HG03139 (cell line): ENCODE results near the gene TMEM30A.

Experiments
- ATAC-seq: cut with Tn5 transposase; IDR thresholded peaks from one replicate; pipeline ENCODE4 v1.9.1; 2021; ENCODE audit not compliant: unreplicated experiment

TMEM30A gene

DNA sequence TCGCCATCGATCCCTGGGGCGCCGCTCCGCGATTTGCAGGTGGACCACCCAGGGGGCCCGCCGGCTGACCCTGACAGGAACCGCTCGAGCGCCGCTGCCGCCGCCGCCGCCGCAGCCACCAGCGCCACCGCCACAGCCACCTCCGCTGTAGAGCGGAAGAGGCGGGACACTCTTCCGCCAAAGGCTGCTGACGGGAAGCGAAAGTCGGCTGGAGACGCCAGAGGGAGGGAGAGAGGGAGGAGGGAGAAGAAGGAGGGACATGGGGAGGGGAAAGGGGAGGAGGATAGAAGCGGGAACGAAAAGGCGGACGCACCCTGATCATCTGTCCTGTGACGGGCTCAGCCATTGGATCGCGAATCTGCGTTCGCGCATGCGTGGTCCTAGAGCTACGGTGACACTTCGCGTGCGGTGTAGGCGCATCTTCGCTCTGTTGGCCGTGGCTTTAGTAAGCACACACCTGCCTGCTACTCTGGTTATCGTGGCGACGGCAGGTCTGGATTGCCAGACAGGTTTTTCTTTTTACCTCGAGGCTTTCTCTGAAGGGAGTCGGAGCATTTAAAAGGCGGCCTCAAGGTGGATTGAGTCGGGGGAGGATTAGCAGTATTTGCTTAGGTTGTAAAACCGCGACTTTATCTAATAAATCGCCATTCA, at the start of gene TMEM30A:
Gene TMEM30A (minus strand): TSS at position 161 of the 651 bp plus-strand sequence. CDS start 154 bp downstream, at position 7.
- ATAC-seq: peak; percentile 92

GRCh38 chr6:75333676-75334200, 49.1 kb upstream of the TMEM30A start:
- ATAC-seq: no peak

DNA sequence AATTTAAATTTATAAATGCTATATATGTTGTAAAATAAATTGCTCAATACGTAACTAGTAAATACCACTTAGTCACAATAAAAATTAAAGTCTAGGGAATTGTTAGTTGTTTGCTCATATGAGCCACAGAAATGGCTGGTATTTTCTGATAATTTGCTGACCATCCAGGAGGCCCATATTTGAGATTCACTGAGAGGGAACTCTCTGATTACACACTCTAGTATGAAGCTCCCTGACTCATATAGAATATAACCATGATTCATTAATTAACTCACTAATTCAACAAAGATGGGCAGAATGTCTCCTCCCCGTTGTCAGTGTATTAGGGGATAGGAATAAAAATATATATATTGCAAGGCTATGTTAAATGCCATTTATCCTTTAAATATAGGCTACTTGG, 46.6 kb upstream of the TMEM30A start:
- ATAC-seq: no peak

DNA sequence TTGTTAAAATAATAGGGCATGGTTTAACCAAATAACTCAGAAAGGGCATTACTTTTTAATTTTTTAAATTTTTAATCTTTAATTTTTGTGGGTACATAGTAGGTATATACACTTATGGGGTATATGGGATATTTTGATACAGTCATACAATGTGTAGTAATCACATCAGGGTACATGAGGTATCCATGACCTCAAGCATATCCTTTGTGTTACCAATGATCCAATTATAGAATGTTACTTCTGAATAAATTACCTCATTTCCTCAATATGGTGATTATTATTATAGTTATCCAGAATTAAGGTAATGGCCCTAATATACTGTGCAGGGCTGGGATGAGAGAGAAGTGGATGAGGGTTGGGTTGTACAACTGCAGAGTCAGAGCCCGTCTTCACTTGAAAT, 45.1 kb upstream of the TMEM30A start:
- ATAC-seq: no peak

DNA sequence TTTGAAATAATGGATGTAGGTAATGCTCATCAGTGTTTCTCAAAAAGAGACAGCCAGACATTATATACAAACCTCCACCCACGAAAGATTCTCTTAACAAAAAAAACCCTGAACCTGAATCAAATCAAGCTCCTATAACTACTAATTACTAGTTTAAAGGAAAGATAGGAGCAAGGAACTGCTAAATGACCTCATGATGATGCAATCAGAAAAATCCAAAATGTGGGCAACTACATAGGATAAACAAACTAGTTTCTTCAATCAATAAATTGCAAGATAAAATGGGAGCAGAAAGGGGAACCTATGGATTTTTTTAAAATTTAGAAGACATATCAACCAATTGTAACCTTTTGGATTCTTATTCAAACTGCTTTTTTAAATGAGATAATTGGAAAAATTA, 43.2 kb upstream of the TMEM30A start:
- no peak for ATAC-seq

GRCh38 chr6:75326557-75327258, 42.1 kb upstream of the TMEM30A start:
- ATAC-seq: no peak

DNA sequence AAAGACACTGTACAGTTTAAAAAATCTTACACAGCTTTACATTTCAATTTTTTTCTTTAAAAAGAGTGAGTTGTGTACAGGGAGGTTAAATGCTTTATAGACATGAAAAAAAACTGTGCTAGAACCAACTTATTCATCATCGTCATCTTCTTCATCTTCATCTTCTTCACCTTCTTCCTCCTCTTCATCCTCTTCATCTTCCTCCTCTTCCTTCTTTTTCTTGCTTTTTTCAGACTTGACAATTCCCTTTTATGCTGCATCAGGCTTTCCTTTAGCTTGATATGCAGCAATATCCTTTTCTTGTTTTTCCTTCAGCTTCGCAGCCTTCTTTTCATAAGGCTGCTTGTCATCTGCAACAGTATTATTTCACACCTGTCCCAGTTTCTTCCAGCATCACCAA, 34.3 kb upstream of the TMEM30A start:
- ATAC-seq: no peak

DNA sequence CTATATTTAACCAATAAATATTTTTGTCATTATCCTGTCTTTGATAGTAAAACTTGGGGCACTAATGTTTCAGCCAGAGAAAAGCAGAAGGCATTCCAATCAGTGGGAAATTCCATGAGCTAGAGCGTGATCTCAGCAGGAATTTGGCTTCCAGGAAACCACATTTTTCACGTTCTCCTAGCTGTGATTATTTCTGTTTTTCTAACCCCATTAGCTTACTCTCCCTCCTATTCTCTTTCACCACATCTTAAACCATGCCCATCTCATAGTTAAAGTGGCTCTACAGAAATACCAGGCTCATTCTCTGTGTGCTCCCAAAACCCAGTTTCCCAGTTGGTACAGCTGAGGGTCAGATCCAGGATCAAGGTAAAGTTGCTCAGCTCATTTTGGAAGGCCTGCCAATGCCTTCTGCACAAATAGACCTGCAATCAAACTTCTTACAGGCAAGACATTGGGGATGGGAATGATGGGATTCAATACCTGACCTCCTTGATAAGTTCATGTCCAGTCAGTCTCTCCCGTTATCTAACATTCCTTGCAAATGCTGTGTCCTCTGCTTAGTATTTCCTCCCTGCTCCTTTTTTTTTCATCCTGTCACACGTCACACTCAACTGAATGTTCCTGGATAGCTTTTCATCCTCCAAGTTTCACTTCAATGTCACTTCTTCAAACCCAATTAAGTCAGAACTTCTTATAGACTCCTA, 33.1 kb upstream of the TMEM30A start:
- ATAC-seq: no peak

GRCh38 chr6:75315978-75316377, 31.4 kb upstream of the TMEM30A start:
- no peak for ATAC-seq

GRCh38 chr6:75308250-75308988, 23.8 kb upstream of the TMEM30A start:
- no peak for ATAC-seq

- no peak for ATAC-seq
Measured at GRCh38 chr6:75307364-75308004, 22.9 kb upstream of the TMEM30A start.

DNA sequence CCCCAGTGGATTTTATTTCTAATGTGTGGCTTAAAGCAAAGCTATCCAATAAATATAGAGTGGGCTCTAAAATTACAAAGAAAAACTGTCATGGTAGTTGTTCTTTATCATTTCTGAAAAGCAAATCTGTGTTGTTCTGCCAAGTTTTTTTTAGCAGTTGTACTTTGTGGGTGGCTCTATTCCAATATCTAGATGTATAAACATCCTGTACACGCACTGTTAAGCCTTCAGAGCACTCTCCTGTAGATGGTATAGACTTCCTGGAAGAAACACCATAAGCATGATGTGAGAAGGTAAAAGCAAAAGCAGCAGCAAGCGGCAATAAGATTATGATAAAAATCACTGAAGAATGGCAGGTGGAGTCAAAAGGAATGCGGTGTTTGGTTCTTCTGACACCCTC, 21.5 kb upstream of the TMEM30A start:
- ATAC-seq: no peak

GRCh38 chr6:75305573-75305972, 21.0 kb upstream of the TMEM30A start:
- no peak for ATAC-seq

GRCh38 chr6:75302280-75302679, 17.7 kb upstream of the TMEM30A start:
- no peak for ATAC-seq

- ATAC-seq: no peak
Measured at GRCh38 chr6:75301537-75301936, 16.9 kb upstream of the TMEM30A start.

GRCh38 chr6:75301088-75301487, 16.5 kb upstream of the TMEM30A start:
- ATAC-seq: no peak

- no peak for ATAC-seq
Measured at GRCh38 chr6:75300531-75300855, 15.9 kb upstream of the TMEM30A start.

GRCh38 chr6:75299801-75300530, 15.4 kb upstream of the TMEM30A start:
- no peak for ATAC-seq

GRCh38 chr6:75296811-75297779, 12.5 kb upstream of the TMEM30A start:
- no peak for ATAC-seq
